Transverse colon (tissue), 4 donors: ENCODE measurements around the gene HIPK2.

ENCODE experiments used
- POLR2A ChIP-seq: fragments of 450-650 bp; IDR thresholded peaks from one replicate; pipeline ENCODE4 v1.6.1; 2016; ENCODE audit warnings: antibody characterized with exemption, mild to moderate bottlenecking, moderate library complexity
- POLR2AphosphoS5 ChIP-seq, 3 donors: sonication (generic); formaldehyde crosslinking; IDR thresholded peaks; one replicate each; pipeline ENCODE4 v1.6.1; 2016; ENCODE audit warnings: antibody characterized with exemption in 3 of 3
- TF ChIP-seq, protein P1 (sequence below), 5 experiments: fragments of 200-600 bp in 3 of 5; fragments of 450-650 bp in 2 of 5; sonication (generic) in 3 of 5; IDR thresholded peaks; 1 replicate in 2 of 5; 2 replicates in 3 of 5; pipeline ENCODE4 v1.5.1; 2016 to 2017; ENCODE audit warnings: antibody characterized with exemption in 5 of 5, inconsistent platforms in 3 of 5, mild to moderate bottlenecking in 2 of 5, moderate library complexity in 1 of 5

DNA sequence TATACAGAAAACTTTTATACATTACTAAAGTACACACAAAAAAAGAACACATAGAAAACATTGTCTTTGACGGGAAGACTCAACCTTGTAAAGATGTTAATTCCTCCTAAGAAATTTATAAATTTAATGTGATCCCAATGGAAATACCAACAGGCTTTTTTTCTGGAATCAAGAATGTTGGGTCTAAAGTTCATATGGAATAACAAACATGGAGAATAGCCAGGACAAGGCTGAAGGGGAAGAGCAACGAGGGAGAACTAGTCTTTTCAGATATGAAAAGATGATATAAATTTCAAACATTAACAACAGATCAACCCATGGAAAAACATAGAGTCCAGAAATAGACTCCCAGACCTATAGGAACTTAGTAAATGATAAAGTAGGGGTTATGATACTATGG lies 19.8 kb downstream of the HIPK2 start:
- TF ChIP-seq, protein P1, sequence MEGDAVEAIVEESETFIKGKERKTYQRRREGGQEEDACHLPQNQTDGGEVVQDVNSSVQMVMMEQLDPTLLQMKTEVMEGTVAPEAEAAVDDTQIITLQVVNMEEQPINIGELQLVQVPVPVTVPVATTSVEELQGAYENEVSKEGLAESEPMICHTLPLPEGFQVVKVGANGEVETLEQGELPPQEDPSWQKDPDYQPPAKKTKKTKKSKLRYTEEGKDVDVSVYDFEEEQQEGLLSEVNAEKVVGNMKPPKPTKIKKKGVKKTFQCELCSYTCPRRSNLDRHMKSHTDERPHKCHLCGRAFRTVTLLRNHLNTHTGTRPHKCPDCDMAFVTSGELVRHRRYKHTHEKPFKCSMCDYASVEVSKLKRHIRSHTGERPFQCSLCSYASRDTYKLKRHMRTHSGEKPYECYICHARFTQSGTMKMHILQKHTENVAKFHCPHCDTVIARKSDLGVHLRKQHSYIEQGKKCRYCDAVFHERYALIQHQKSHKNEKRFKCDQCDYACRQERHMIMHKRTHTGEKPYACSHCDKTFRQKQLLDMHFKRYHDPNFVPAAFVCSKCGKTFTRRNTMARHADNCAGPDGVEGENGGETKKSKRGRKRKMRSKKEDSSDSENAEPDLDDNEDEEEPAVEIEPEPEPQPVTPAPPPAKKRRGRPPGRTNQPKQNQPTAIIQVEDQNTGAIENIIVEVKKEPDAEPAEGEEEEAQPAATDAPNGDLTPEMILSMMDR (IDR thresholded peaks at IDR 0.05), result no peak
- TF ChIP-seq POLR2AphosphoS5 (IDR thresholded peaks at IDR 0.05) (no peak), POLR2A (no peak)
